ENCODE measurements around the gene RILPL1.
"Not testable (repeated sequence)": the region's sequence is repeated elsewhere in the genome, so short reads cannot be mapped to it uniquely, and the experiment has no call there.

The RILPL1 gene

GRCh38 chr12:123431951-123432817, 101.3 kb downstream of the RILPL1 start:
- H3K4me3 ChIP-seq (ENCODE audit: low read length in 2 of 2), result peak overlapping the region in 1 of 2 donors; percentile 37
- H3K9me3 ChIP-seq (ENCODE audit: control insufficient read depth in 2 of 2, low read length in 2 of 2); H3K27me3 ChIP-seq (ENCODE audit: control insufficient read depth in 2 of 2, insufficient read depth in 2 of 2, low read length in 2 of 2); H3K9ac ChIP-seq (ENCODE audit: low read depth in 1 of 2, low read length in 2 of 2); H3K27ac ChIP-seq (ENCODE audit: low read depth in 2 of 2, low read length in 2 of 2); H3K4me1 ChIP-seq (ENCODE audit: control insufficient read depth in 2 of 2, insufficient read depth in 2 of 2, low read length in 2 of 2); H3K36me3 ChIP-seq (ENCODE audit: control insufficient read depth in 2 of 2, insufficient read depth in 2 of 2, low read length in 2 of 2): not testable (repeated sequence)

GRCh38 chr12:123429101-123429500, 104.4 kb downstream of the RILPL1 start:
- H3K4me1 ChIP-seq (ENCODE audit: control insufficient read depth in 2 of 2, insufficient read depth in 2 of 2, low read length in 2 of 2); H3K36me3 ChIP-seq (ENCODE audit: control insufficient read depth in 2 of 2, insufficient read depth in 2 of 2, low read length in 2 of 2); H3K27me3 ChIP-seq (ENCODE audit: control insufficient read depth in 2 of 2, insufficient read depth in 2 of 2, low read length in 2 of 2); H3K9me3 ChIP-seq (ENCODE audit: control insufficient read depth in 2 of 2, low read length in 2 of 2); H3K27ac ChIP-seq (ENCODE audit: low read depth in 2 of 2, low read length in 2 of 2); H3K9ac ChIP-seq (ENCODE audit: low read depth in 1 of 2, low read length in 2 of 2); H3K4me3 ChIP-seq (ENCODE audit: low read length in 2 of 2): not testable (repeated sequence)

GRCh38 chr12:123428591-123428990, 104.9 kb downstream of the RILPL1 start:
- H3K4me1 ChIP-seq (ENCODE audit: control insufficient read depth in 2 of 2, insufficient read depth in 2 of 2, low read length in 2 of 2), result no peaks in the 10 kb centered on the region
- no peak overlapping the region for H3K4me3 ChIP-seq (ENCODE audit: low read length in 2 of 2)
- H3K27ac ChIP-seq (ENCODE audit: low read depth in 2 of 2, low read length in 2 of 2), result no peak overlapping the region
- H3K9me3 ChIP-seq (ENCODE audit: control insufficient read depth in 2 of 2, low read length in 2 of 2), result no peaks in the 10 kb centered on the region
- H3K36me3 ChIP-seq (ENCODE audit: control insufficient read depth in 2 of 2, insufficient read depth in 2 of 2, low read length in 2 of 2), result peaks cover 0 to 2% of the 10 kb centered on the region in 2 donors
- no peak overlapping the region for H3K9ac ChIP-seq (ENCODE audit: low read depth in 1 of 2, low read length in 2 of 2)
- H3K27me3 ChIP-seq (ENCODE audit: control insufficient read depth in 2 of 2, insufficient read depth in 2 of 2, low read length in 2 of 2), result no peaks in the 10 kb centered on the region

- no peak overlapping the region for H3K9ac ChIP-seq (ENCODE audit: low read depth in 1 of 2, low read length in 2 of 2)
- no peaks in the 10 kb centered on the region for H3K4me1 ChIP-seq (ENCODE audit: control insufficient read depth in 2 of 2, insufficient read depth in 2 of 2, low read length in 2 of 2)
- no peaks in the 10 kb centered on the region for H3K27me3 ChIP-seq (ENCODE audit: control insufficient read depth in 2 of 2, insufficient read depth in 2 of 2, low read length in 2 of 2)
- H3K4me3 ChIP-seq (ENCODE audit: low read length in 2 of 2), result no peak overlapping the region
- peaks cover 0 to 8% of the 10 kb centered on the region in 2 donors for H3K36me3 ChIP-seq (ENCODE audit: control insufficient read depth in 2 of 2, insufficient read depth in 2 of 2, low read length in 2 of 2)
- H3K27ac ChIP-seq (ENCODE audit: low read depth in 2 of 2, low read length in 2 of 2), result no peak overlapping the region
- H3K9me3 ChIP-seq (ENCODE audit: control insufficient read depth in 2 of 2, low read length in 2 of 2), result no peaks in the 10 kb centered on the region
Measured at GRCh38 chr12:123427036-123427769, 106.3 kb downstream of the RILPL1 start.

- H3K9me3 ChIP-seq (ENCODE audit: control insufficient read depth in 2 of 2, low read length in 2 of 2), result no peaks in the 10 kb centered on the region
- H3K36me3 ChIP-seq (ENCODE audit: control insufficient read depth in 2 of 2, insufficient read depth in 2 of 2, low read length in 2 of 2), result peaks cover 0 to 8% of the 10 kb centered on the region in 2 donors
- no peaks in the 10 kb centered on the region for H3K4me1 ChIP-seq (ENCODE audit: control insufficient read depth in 2 of 2, insufficient read depth in 2 of 2, low read length in 2 of 2)
- no peak overlapping the region for H3K27ac ChIP-seq (ENCODE audit: low read depth in 2 of 2, low read length in 2 of 2)
- no peak overlapping the region for H3K9ac ChIP-seq (ENCODE audit: low read depth in 1 of 2, low read length in 2 of 2)
- H3K27me3 ChIP-seq (ENCODE audit: control insufficient read depth in 2 of 2, insufficient read depth in 2 of 2, low read length in 2 of 2), result no peaks in the 10 kb centered on the region
- no peak overlapping the region for H3K4me3 ChIP-seq (ENCODE audit: low read length in 2 of 2)
Measured at GRCh38 chr12:123421314-123421713, 112.2 kb downstream of the RILPL1 start.

Data from mucosa of rectum (tissue), 2 donors.